Lower lobe of right lung (tissue), 2 donors: ENCODE results near the gene VAMP8. TPM values are rescaled to one million over a fixed set of nuclear protein-coding genes. Genes with fewer than 3 reads are reported as not detected.
"Not testable (repeated sequence)": the region's sequence is repeated elsewhere in the genome, so short reads cannot be mapped to it uniquely, and the experiment has no call there.

Experiments
- ATAC-seq, 2 donors: fragments of 200-7000 bp; cut with Tn5 transposase; one replicate each; pipeline ENCODE4 v1.9.1; 2020 to 2022; ENCODE audit warnings: mild to moderate bottlenecking in 2 of 2, moderate library complexity in 2 of 2
- DNase-seq: peaks from one replicate; pipeline ENCODE4 v3.0.0-alpha.2; 2020
- H3K27ac ChIP-seq: fragments of 200-600 bp; one replicate; pipeline ENCODE4 v1.8.0; 2022
- H3K27me3 ChIP-seq: fragments of 200-600 bp; one replicate; pipeline ENCODE4 v1.8.0; 2022; ENCODE audit warnings: low read depth
- H3K36me3 ChIP-seq: fragments of 200-600 bp; one replicate; pipeline ENCODE4 v1.8.0; 2022; ENCODE audit warnings: mild to moderate bottlenecking
- H3K4me1 ChIP-seq: fragments of 200-600 bp; one replicate; pipeline ENCODE4 v1.8.0; 2022
- H3K4me3 ChIP-seq: fragments of 200-600 bp; one replicate; pipeline ENCODE4 v1.8.0; 2022; ENCODE audit warnings: mild to moderate bottlenecking
- H3K9me3 ChIP-seq: fragments of 200-600 bp; one replicate; pipeline ENCODE4 v1.8.0; 2022
- CTCF ChIP-seq: fragments of 200-600 bp; IDR thresholded peaks from one replicate; pipeline ENCODE4 v1.8.0; 2022; ENCODE audit warnings: antibody characterized with exemption, mild to moderate bottlenecking
- intact Hi-C: fragments of 100-400 bp; cut with DNase I; formaldehyde crosslinking; loops from one replicate; pipeline ENCODE4 v1.11.0; 2022
- total RNA-seq: library from RNA; stranded (reverse); fragmentation: NEBNext Ultra II Directional; extraction: Animal tissue kit (Norgen Biotek cat#: 25700); gene quantifications from one replicate; pipeline ENCODE4 v1.2.1, GENCODE V29; 2021
- donor health status: DM: no; HTN: yes; CAD: no; lungs with severe emphysema.

Gene VAMP8
- total RNA-seq, 1 donor from 2014 or later: 272 TPM

- Histone ChIP-seq H3K36me3 (peaks cover 65% of the 10 kb centered on the region), H3K27me3 (no peaks in the 10 kb centered on the region)
- intact Hi-C loops: no loop called here
These were observed 20.3 kb upstream of the VAMP8 start for GRCh38 chr2:85557130-85557529.

GRCh38 chr2:85558160-85558559 lies 19.2 kb upstream of the VAMP8 start:
- intact Hi-C loops: no loop called here
- no peak overlapping the region for H3K4me3 ChIP-seq
- H3K36me3 ChIP-seq: peaks cover 55% of the 10 kb centered on the region
- no peaks in the 10 kb centered on the region for H3K9me3 ChIP-seq
- TF ChIP-seq CTCF: no peak
- no peak for ATAC-seq
- H3K27ac ChIP-seq: no peak overlapping the region
- H3K4me1 ChIP-seq: peaks cover 29% of the 10 kb centered on the region
- H3K27me3 ChIP-seq: no peaks in the 10 kb centered on the region
- no peak for DNase-seq

More at GRCh38 chr2:85557130-85557529, 20.3 kb upstream of the VAMP8 start:
- Histone ChIP-seq H3K4me3 (no peak overlapping the region), H3K27ac (no peak overlapping the region), H3K4me1 (peaks cover 32% of the 10 kb centered on the region), H3K9me3 (no peaks in the 10 kb centered on the region)
- no peak for DNase-seq
- TF ChIP-seq CTCF: no peak
- ATAC-seq: no peak

- H3K27me3 ChIP-seq, DNase-seq, intact Hi-C loops, H3K9me3 ChIP-seq, ATAC-seq: not testable (repeated sequence)
- Histone ChIP-seq H3K27ac (peak overlapping the region; percentile 85), H3K4me1 (peaks cover 34% of the 10 kb centered on the region), H3K36me3 (peaks cover 33% of the 10 kb centered on the region), H3K4me3 (peak overlapping the region; percentile 82)
These were observed 17.0 kb upstream of the VAMP8 start for GRCh38 chr2:85560403-85560726.

GRCh38 chr2:85560812-85561279 lies 16.5 kb upstream of the VAMP8 start:
- peak overlapping the region; percentile 85 for H3K27ac ChIP-seq
- intact Hi-C loops: no loop called here
- peak in 1 of 2 donors; percentile 1 for ATAC-seq
- H3K4me3 ChIP-seq: peak overlapping the region; percentile 82
- no peak for TF ChIP-seq CTCF
- H3K36me3 ChIP-seq: peaks cover 28% of the 10 kb centered on the region
- no peaks in the 10 kb centered on the region for H3K27me3 ChIP-seq
- no peaks in the 10 kb centered on the region for H3K9me3 ChIP-seq
- DNase-seq: peak; percentile 51
- peaks cover 34% of the 10 kb centered on the region for H3K4me1 ChIP-seq

- Histone ChIP-seq H3K4me1 (peaks cover 34% of the 10 kb centered on the region), H3K27ac (peak within 1 kb of the TSS; percentile 85), H3K27me3 (no peaks in the 10 kb centered on the region), H3K4me3 (peak within 1 kb of the TSS; percentile 82), H3K9me3 (no peaks in the 10 kb centered on the region), H3K36me3 (peaks cover 22% of the 10 kb centered on the region)
- intact Hi-C loops: no loop called here
- DNase-seq (peak; percentile 98), ATAC-seq (peak; percentile 95 to 97)
- TF ChIP-seq CTCF: peak; percentile 12
These were observed 15.8 kb upstream of the VAMP8 start, which contains the start of gene GGCX for GRCh38 chr2:85561280-85562212. GGCX (minus strand) TSS chr2:85561493; CDS start chr2:85561428, 65 bp downstream.

GRCh38 chr2:85564144-85564563 lies 13.2 kb upstream of the VAMP8 start:
- Histone ChIP-seq H3K4me3 (no peak overlapping the region), H3K27ac (no peak overlapping the region), H3K9me3 (no peaks in the 10 kb centered on the region), H3K36me3 (no peaks in the 10 kb centered on the region), H3K4me1 (peaks cover 28% of the 10 kb centered on the region), H3K27me3 (no peaks in the 10 kb centered on the region)
- DNase-seq: no peak
- intact Hi-C loops: no loop called here
- peak in 1 of 2 donors; percentile 1 for ATAC-seq
- TF ChIP-seq CTCF: no peak
